Measurements from ENCODE around the gene C1orf74.

C1orf74 gene

GRCh38 chr1:209755926-209756614, 28.3 kb downstream of the C1orf74 start, which contains the start of gene TRAF3IP3:
TRAF3IP3 (plus strand) TSS chr1:209756053; CDS start chr1:209760040, 3,987 bp downstream.
- peak within 1 kb of the TSS; percentile 38 for H3K4me3 ChIP-seq (ENCODE audit: low read depth, low read length, poor library complexity, severe bottlenecking)
- H3K27me3 ChIP-seq (ENCODE audit: insufficient read depth, low read length) = no peaks in the 10 kb centered on the region
- H3K27ac ChIP-seq (ENCODE audit: low read depth, low read length, poor library complexity, severe bottlenecking) = peak within 1 kb of the TSS; percentile 36
- peaks cover 22% of the 10 kb centered on the region for H3K4me1 ChIP-seq (ENCODE audit: insufficient read depth, low read length, severe bottlenecking)
- no peaks in the 10 kb centered on the region for H4K20me1 ChIP-seq (ENCODE audit: insufficient read depth, low read length)
- H3K9me3 ChIP-seq (ENCODE audit: low read length) = no peaks in the 10 kb centered on the region
- peak within 1 kb of the TSS; percentile 49 for H3K4me2 ChIP-seq (ENCODE audit: low read length)
- H3K9me2 ChIP-seq (ENCODE audit: low read depth, low read length) = no peaks in the 10 kb centered on the region
- no peaks in the 10 kb centered on the region for H3K79me2 ChIP-seq (ENCODE audit: insufficient read depth, low read length)
- no peaks in the 10 kb centered on the region for H3K36me3 ChIP-seq (ENCODE audit: insufficient read depth, low read length)
- TF ChIP-seq EZH2 (IDR thresholded peaks at IDR 0.05; ENCODE audit: borderline replicate concordance, low read length) (no peak), CTCF (IDR thresholded peaks at IDR 0.05; ENCODE audit: low read length) (no peak)
- H2AFZ ChIP-seq (ENCODE audit: low read length) = 0 out of 2 replicates have a peak within 1 kb of the TSS, but pooled peaks have one; percentile 16
- no peaks in the 10 kb centered on the region for H3F3A ChIP-seq (ENCODE audit: insufficient read depth, low read length)
- H3K9ac ChIP-seq (ENCODE audit: low read length) = peak within 1 kb of the TSS; percentile 40; the same call in 1 of the 2 replicates

GRCh38 chr1:209755256-209755655, 29.1 kb downstream of the C1orf74 start:
- peak overlapping the region; percentile 49 for H3K4me2 ChIP-seq (ENCODE audit: low read length)
- no peak overlapping the region for H3K4me3 ChIP-seq (ENCODE audit: low read depth, low read length, poor library complexity, severe bottlenecking)
- H3K27ac ChIP-seq (ENCODE audit: low read depth, low read length, poor library complexity, severe bottlenecking) = no peak overlapping the region
- H3K4me1 ChIP-seq (ENCODE audit: insufficient read depth, low read length, severe bottlenecking) = peaks cover 22% of the 10 kb centered on the region
- no peaks in the 10 kb centered on the region for H3K79me2 ChIP-seq (ENCODE audit: insufficient read depth, low read length)
- no peaks in the 10 kb centered on the region for H4K20me1 ChIP-seq (ENCODE audit: insufficient read depth, low read length)
- H3K9ac ChIP-seq (ENCODE audit: low read length) = no peak overlapping the region; the same call in 1 of the 2 replicates
- no peak for TF ChIP-seq CTCF (IDR thresholded peaks at IDR 0.05; ENCODE audit: low read length)
- TF ChIP-seq EZH2 (IDR thresholded peaks at IDR 0.05; ENCODE audit: borderline replicate concordance, low read length) = no peak
- no peak overlapping the region for H2AFZ ChIP-seq (ENCODE audit: low read length)
- H3K27me3 ChIP-seq (ENCODE audit: insufficient read depth, low read length) = no peaks in the 10 kb centered on the region
- H3K9me3 ChIP-seq (ENCODE audit: low read length) = no peaks in the 10 kb centered on the region
- H3F3A ChIP-seq (ENCODE audit: insufficient read depth, low read length) = no peaks in the 10 kb centered on the region
- no peaks in the 10 kb centered on the region for H3K36me3 ChIP-seq (ENCODE audit: insufficient read depth, low read length)
- no peaks in the 10 kb centered on the region for H3K9me2 ChIP-seq (ENCODE audit: low read depth, low read length)

GRCh38 chr1:209752890-209753289, 31.5 kb downstream of the C1orf74 start:
- Histone ChIP-seq H3K4me3 (ENCODE audit: low read depth, low read length, poor library complexity, severe bottlenecking) (no peak overlapping the region), H2AFZ (ENCODE audit: low read length) (no peak overlapping the region), H3K4me2 (ENCODE audit: low read length) (no peak overlapping the region), H3K9ac (ENCODE audit: low read length) (no peak overlapping the region), H3F3A (ENCODE audit: insufficient read depth, low read length) (no peaks in the 10 kb centered on the region), H3K27me3 (ENCODE audit: insufficient read depth, low read length) (no peaks in the 10 kb centered on the region), H3K4me1 (ENCODE audit: insufficient read depth, low read length, severe bottlenecking) (peaks cover 27% of the 10 kb centered on the region), H3K27ac (ENCODE audit: low read depth, low read length, poor library complexity, severe bottlenecking) (no peak overlapping the region), H3K79me2 (ENCODE audit: insufficient read depth, low read length) (no peaks in the 10 kb centered on the region), H3K9me3 (ENCODE audit: low read length) (no peaks in the 10 kb centered on the region), H4K20me1 (ENCODE audit: insufficient read depth, low read length) (no peaks in the 10 kb centered on the region), H3K9me2 (ENCODE audit: low read depth, low read length) (no peaks in the 10 kb centered on the region), H3K36me3 (ENCODE audit: insufficient read depth, low read length) (no peaks in the 10 kb centered on the region)
- TF ChIP-seq CTCF (IDR thresholded peaks at IDR 0.05; ENCODE audit: low read length) (no peak), EZH2 (IDR thresholded peaks at IDR 0.05; ENCODE audit: borderline replicate concordance, low read length) (no peak)

Measured in OCI-LY1 (cell line).